ENCODE measurements around the gene TSHB. TPM values are rescaled to one million over a fixed set of nuclear protein-coding genes. Genes with fewer than 3 reads are reported as not detected.

Gene TSHB
- total and polyA plus RNA-seq, 2 experiments from 2014 or later: not detected

GRCh38 chr1:115059316-115059715, 29.7 kb downstream of the TSHB start:
- Histone ChIP-seq H3K4me3 (no peak overlapping the region), H3K9me3 (ENCODE audit: low read depth) (no peaks in the 10 kb centered on the region), H3K4me1 (ENCODE audit: insufficient read depth) (peaks cover 20% of the 10 kb centered on the region), H3K36me3 (ENCODE audit: low read depth) (no peaks in the 10 kb centered on the region), H3K4me2 (ENCODE audit: unreplicated experiment) (no peak overlapping the region), H3F3A (ENCODE audit: insufficient read depth) (peaks cover 7% of the 10 kb centered on the region; the same call in 1 of the 2 replicates), H3K27ac (no peak overlapping the region), H3K9ac (no peak overlapping the region), H2AFZ (no peak overlapping the region), H3K27me3 (replicated peaks; ENCODE audit: insufficient read depth) (no peaks in the 10 kb centered on the region), H4K20me1 (ENCODE audit: insufficient read depth) (no peaks in the 10 kb centered on the region), H3K9me2 (ENCODE audit: insufficient read depth) (no peaks in the 10 kb centered on the region), H3K79me2 (ENCODE audit: insufficient read depth) (no peaks in the 10 kb centered on the region)
- WGBS, 2 experiments (ENCODE audit: low coverage in 1 of 2, low lambda C conversion rate in 2 of 2, missing lambda C conversion rate in 2 of 2): 12 to 19% methylated on average over 2 of the region's 2 CpGs
- peak; percentile 43 for DNase-seq
- in situ Hi-C loops (cut with MboI): no loop called here
- no peak for TF ChIP-seq EZH2phosphoT487 (IDR thresholded peaks at IDR 0.05; ENCODE audit: insufficient read depth, low read depth)

GRCh38 chr1:115060501-115060900, 30.9 kb downstream of the TSHB start:
- Histone ChIP-seq H3K9ac (no peak overlapping the region), H4K20me1 (ENCODE audit: insufficient read depth) (no peaks in the 10 kb centered on the region), H3F3A (ENCODE audit: insufficient read depth) (peaks cover 7% of the 10 kb centered on the region; the same call in 1 of the 2 replicates), H3K9me3 (ENCODE audit: low read depth) (no peaks in the 10 kb centered on the region), H3K27ac (no peak overlapping the region), H3K27me3 (replicated peaks; ENCODE audit: insufficient read depth) (no peaks in the 10 kb centered on the region), H2AFZ (no peak overlapping the region), H3K9me2 (ENCODE audit: insufficient read depth) (no peaks in the 10 kb centered on the region), H3K4me2 (ENCODE audit: unreplicated experiment) (no peak overlapping the region), H3K4me3 (no peak overlapping the region), H3K36me3 (ENCODE audit: low read depth) (no peaks in the 10 kb centered on the region), H3K79me2 (ENCODE audit: insufficient read depth) (no peaks in the 10 kb centered on the region), H3K4me1 (ENCODE audit: insufficient read depth) (peaks cover 20% of the 10 kb centered on the region)
- no peak for TF ChIP-seq EZH2phosphoT487 (IDR thresholded peaks at IDR 0.05; ENCODE audit: insufficient read depth, low read depth)
- TF ChIP-seq EZH2 (IDR thresholded peaks at IDR 0.05; ENCODE audit: insufficient read depth, poor library complexity, severe bottlenecking): no peak
- in situ Hi-C loops (cut with MboI): no loop called here
- WGBS, 2 experiments (ENCODE audit: low coverage in 1 of 2, low lambda C conversion rate in 2 of 2, missing lambda C conversion rate in 2 of 2): 39 to 45% methylated on average over 4 of the region's 4 CpGs
- no peak for DNase-seq

DNA sequence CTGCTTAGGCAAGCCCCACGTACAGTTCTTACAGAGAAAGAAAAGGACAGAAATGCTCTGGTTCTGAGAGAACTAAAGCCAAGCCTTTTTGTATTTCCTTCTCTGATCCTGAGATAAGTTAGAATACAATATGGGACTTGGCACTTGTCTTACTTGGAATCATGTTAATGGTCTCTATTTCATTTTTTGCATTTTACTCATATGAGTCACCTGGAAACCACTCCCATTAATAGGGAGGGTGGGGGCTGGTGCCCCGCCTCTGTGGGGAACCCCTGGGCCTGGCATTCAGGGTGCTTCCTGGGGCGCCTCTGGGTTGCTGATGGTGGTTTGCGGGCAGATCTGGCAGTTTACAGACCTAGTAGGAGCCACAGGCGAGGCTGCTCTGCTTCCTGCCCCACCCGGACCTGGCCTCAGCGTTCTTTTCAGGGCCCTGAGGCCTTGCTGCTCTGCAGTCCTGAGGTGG, 32.9 kb downstream of the TSHB start:
- Histone ChIP-seq H3K36me3 (ENCODE audit: low read depth) (no peaks in the 10 kb centered on the region), H3K4me2 (ENCODE audit: unreplicated experiment) (no peak overlapping the region), H3K27ac (no peak overlapping the region), H3F3A (ENCODE audit: insufficient read depth) (peaks cover 18% of the 10 kb centered on the region), H3K79me2 (ENCODE audit: insufficient read depth) (no peaks in the 10 kb centered on the region), H3K9ac (no peak overlapping the region), H3K4me1 (ENCODE audit: insufficient read depth) (peaks cover 15% of the 10 kb centered on the region), H3K9me2 (ENCODE audit: insufficient read depth) (no peaks in the 10 kb centered on the region), H3K4me3 (no peak overlapping the region), H4K20me1 (ENCODE audit: insufficient read depth) (no peaks in the 10 kb centered on the region), H3K27me3 (replicated peaks; ENCODE audit: insufficient read depth) (no peaks in the 10 kb centered on the region), H2AFZ (no peak overlapping the region), H3K9me3 (ENCODE audit: low read depth) (no peaks in the 10 kb centered on the region)
- WGBS, 2 experiments (ENCODE audit: low coverage in 1 of 2, low lambda C conversion rate in 2 of 2, missing lambda C conversion rate in 2 of 2): 67 to 71% methylated on average over 7 of the region's 7 CpGs
- no peak for TF ChIP-seq EZH2 (IDR thresholded peaks at IDR 0.05; ENCODE audit: insufficient read depth, poor library complexity, severe bottlenecking)
- no peak for TF ChIP-seq EZH2phosphoT487 (IDR thresholded peaks at IDR 0.05; ENCODE audit: insufficient read depth, low read depth)
- in situ Hi-C loops (cut with MboI): no loop called here
- peak; percentile 22 for DNase-seq

DNA sequence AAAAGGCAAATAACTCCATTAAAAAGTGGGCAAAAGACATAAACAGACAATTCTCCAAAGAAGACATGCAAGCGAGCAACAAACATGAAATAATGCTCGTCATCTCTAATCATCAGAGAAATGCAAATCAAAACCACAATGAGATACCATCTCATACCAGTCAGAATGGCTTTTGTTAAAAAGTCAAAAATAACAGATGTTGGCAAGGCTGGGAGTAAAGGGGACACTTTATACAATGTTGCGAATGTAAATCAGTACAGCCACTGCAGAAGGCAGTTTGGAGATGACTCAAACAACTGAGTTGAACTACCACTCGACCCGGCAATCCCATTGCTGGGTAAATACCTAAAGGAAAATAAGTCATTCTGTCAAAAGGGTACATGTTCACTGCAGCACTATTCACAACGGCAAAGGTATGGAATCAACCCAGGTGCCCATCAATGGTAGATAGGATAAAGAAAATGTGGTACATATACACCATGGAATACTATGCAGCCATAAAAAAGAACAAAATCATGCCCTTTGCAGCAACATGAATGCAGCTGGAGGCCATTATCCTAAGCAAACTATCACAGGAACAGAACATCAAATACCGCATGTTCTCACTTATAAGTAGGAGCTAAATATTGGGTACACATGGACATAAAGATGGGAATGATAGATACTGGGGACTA, 33.7 kb downstream of the TSHB start:
- H3K9me2 ChIP-seq (ENCODE audit: insufficient read depth): no peaks in the 10 kb centered on the region
- no peak for TF ChIP-seq EZH2 (IDR thresholded peaks at IDR 0.05; ENCODE audit: insufficient read depth, poor library complexity, severe bottlenecking)
- no peak for TF ChIP-seq EZH2phosphoT487 (IDR thresholded peaks at IDR 0.05; ENCODE audit: insufficient read depth, low read depth)
- no peaks in the 10 kb centered on the region for H3K36me3 ChIP-seq (ENCODE audit: low read depth)
- no peaks in the 10 kb centered on the region for H4K20me1 ChIP-seq (ENCODE audit: insufficient read depth)
- DNase-seq: no peak
- in situ Hi-C loops (cut with MboI): no loop called here
- no peak overlapping the region for H3K4me3 ChIP-seq
- H3K4me2 ChIP-seq (ENCODE audit: unreplicated experiment): no peak overlapping the region
- no peaks in the 10 kb centered on the region for H3K79me2 ChIP-seq (ENCODE audit: insufficient read depth)
- H3K4me1 ChIP-seq (ENCODE audit: insufficient read depth): peaks cover 20% of the 10 kb centered on the region
- no peak overlapping the region for H3K9ac ChIP-seq
- H3K27ac ChIP-seq: no peak overlapping the region
- H3F3A ChIP-seq (ENCODE audit: insufficient read depth): peaks cover 23% of the 10 kb centered on the region
- WGBS, 2 experiments (ENCODE audit: low coverage in 1 of 2, low lambda C conversion rate in 2 of 2, missing lambda C conversion rate in 2 of 2): 85% methylated on average over 7 of the region's 7 CpGs
- no peak overlapping the region for H2AFZ ChIP-seq
- no peaks in the 10 kb centered on the region for H3K9me3 ChIP-seq (ENCODE audit: low read depth)
- no peaks in the 10 kb centered on the region for H3K27me3 ChIP-seq (replicated peaks; ENCODE audit: insufficient read depth)

All from GM23248 (cell line).